ENCODE measurements around the gene CRNKL1. TPM values are rescaled to one million over a fixed set of nuclear protein-coding genes. Genes with fewer than 3 reads are reported as not detected.

CRNKL1 gene
- total RNA-seq, result 2.2 TPM

GRCh38 chr20:20052074-20052970 lies at the start of gene CRNKL1, which contains the start of gene CFAP61:
TSS of gene CRNKL1 (minus strand) at chr20:20052466. CDS start at chr20:20052342, 124 bp downstream.
TSS of gene CFAP61 (plus strand) at chr20:20052532. CDS start at chr20:20056654, 4,122 bp downstream.
- DNase-seq (ENCODE audit: low spot score in 2 of 2), result peak; percentile 79 to 97
- intact Hi-C loops (cut with DNase I), result loop anchor here (1.0 to 10.0 kb wide), 6 partner anchors 35 to 1486 kb away; partner anchors contain the start of genes KIZ, NAA20, RALGAPA2 and SMIM26
- TF ChIP-seq CTCF (IDR thresholded peaks at IDR 0.05), result peak in 2 of 3 experiments; percentile 7 to 18

GRCh38 chr20:20100881-20101280 lies 48.6 kb upstream of the CRNKL1 start:
- Histone ChIP-seq H3K27me3 (no peaks in the 10 kb centered on the region), H3K36me3 (no peaks in the 10 kb centered on the region), H3K4me1 (no peaks in the 10 kb centered on the region), H3K4me3 (no peak overlapping the region), H3K9me3 (no peaks in the 10 kb centered on the region), H3K27ac (no peak overlapping the region)
- TF ChIP-seq CTCF (IDR thresholded peaks at IDR 0.05), result no peak
- DNase-seq (ENCODE audit: low spot score in 2 of 2), result no peak
- intact Hi-C loops (cut with DNase I), result no loop called here

More at GRCh38 chr20:20052074-20052970, at the start of gene CRNKL1, which contains the start of gene CFAP61:
- H3K4me1 ChIP-seq, result peaks cover 3 to 5% of the 10 kb centered on the region in 2 donors
- peaks cover 13 to 30% of the 10 kb centered on the region in 2 donors for H3K36me3 ChIP-seq
- peak within 1 kb of the TSS; percentile 85 to 86 for H3K27ac ChIP-seq
- H3K27me3 ChIP-seq, result no peaks in the 10 kb centered on the region
- peak within 1 kb of the TSS; percentile 88 to 93 for H3K4me3 ChIP-seq
- no peaks in the 10 kb centered on the region for H3K9me3 ChIP-seq

- intact Hi-C loops (cut with DNase I), result no loop called here
- no peaks in the 10 kb centered on the region for H3K36me3 ChIP-seq
- no peak for DNase-seq (ENCODE audit: low spot score in 2 of 2)
- H3K9me3 ChIP-seq, result no peaks in the 10 kb centered on the region
- H3K4me1 ChIP-seq, result no peaks in the 10 kb centered on the region
- no peaks in the 10 kb centered on the region for H3K27me3 ChIP-seq
- H3K4me3 ChIP-seq, result no peak overlapping the region
- no peak for TF ChIP-seq CTCF (IDR thresholded peaks at IDR 0.05)
- no peak overlapping the region for H3K27ac ChIP-seq
Observed at GRCh38 chr20:20096421-20096820, 44.2 kb upstream of the CRNKL1 start.

- H3K27ac ChIP-seq, result no peak overlapping the region
- no peaks in the 10 kb centered on the region for H3K27me3 ChIP-seq
- no peak for DNase-seq (ENCODE audit: low spot score in 2 of 2)
- no peaks in the 10 kb centered on the region for H3K36me3 ChIP-seq
- TF ChIP-seq CTCF (IDR thresholded peaks at IDR 0.05), result no peak
- no peaks in the 10 kb centered on the region for H3K4me1 ChIP-seq
- H3K9me3 ChIP-seq, result no peaks in the 10 kb centered on the region
- intact Hi-C loops (cut with DNase I), result no loop called here
- H3K4me3 ChIP-seq, result no peak overlapping the region
Observed at GRCh38 chr20:20095114-20095872, 43.0 kb upstream of the CRNKL1 start.

GRCh38 chr20:20094410-20094809 lies 42.1 kb upstream of the CRNKL1 start:
- intact Hi-C loops (cut with DNase I), result no loop called here
- H3K4me3 ChIP-seq, result no peak overlapping the region
- no peaks in the 10 kb centered on the region for H3K9me3 ChIP-seq
- no peaks in the 10 kb centered on the region for H3K36me3 ChIP-seq
- no peak for TF ChIP-seq CTCF (IDR thresholded peaks at IDR 0.05)
- H3K4me1 ChIP-seq, result no peaks in the 10 kb centered on the region
- no peaks in the 10 kb centered on the region for H3K27me3 ChIP-seq
- H3K27ac ChIP-seq, result no peak overlapping the region
- DNase-seq (ENCODE audit: low spot score in 2 of 2), result no peak
